HG03135 (cell line): ENCODE results near the gene PHF5A.

ENCODE experiments used
- ATAC-seq: cut with Tn5 transposase; IDR thresholded peaks from one replicate; pipeline ENCODE4 v1.9.1; 2021; ENCODE audit warnings: mild to moderate bottlenecking, moderate library complexity; ENCODE audit not compliant: unreplicated experiment

The PHF5A gene

DNA sequence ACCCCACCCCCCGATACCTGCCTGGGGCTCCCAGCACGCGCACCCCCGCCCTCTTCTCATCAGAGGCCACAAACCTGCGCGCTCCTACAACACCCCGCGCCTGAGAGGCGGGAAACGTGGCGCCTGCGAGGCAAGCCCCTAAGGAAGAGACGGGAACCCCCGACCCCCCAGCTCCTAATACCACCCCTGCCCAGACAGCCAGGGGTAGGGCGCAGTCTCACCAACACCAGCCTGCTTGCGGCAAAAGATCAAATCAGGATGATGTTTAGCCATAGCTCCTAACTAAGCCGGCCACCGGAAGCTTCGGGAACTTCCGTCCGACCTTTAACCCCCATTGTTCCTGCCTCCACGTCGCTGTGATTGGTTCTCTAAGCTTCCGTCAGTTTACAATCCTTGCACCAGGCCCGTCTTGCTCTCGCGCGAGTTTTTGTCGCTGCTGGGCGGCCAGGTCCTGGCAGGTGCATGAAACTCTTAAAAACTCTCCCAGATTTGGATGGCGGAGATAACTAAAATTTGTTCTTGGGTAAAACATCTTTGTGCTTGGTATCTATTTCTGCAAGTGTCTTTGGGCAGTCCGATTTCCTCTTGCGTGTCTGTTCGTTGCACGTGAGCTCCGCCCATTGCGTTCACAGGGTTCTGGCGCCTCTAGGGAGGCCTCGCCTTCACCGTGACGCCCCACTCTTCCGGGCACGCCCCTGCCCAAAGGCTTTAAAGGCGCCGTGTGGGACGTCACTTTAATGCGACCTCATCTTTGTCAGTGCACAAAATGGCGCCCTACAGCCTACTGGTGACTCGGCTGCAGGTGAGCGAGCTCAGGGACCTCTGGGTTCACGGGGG, at the start of gene PHF5A, which contains the start of gene ACO2:
Gene PHF5A, minus strand, starts transcription at position 312 of the 837 bp plus-strand sequence. Its CDS starts 39 bp downstream, at position 273.
Gene ACO2, plus strand, starts transcription at position 737 of the 837 bp plus-strand sequence. Its CDS starts 30 bp downstream, at position 767.
- ATAC-seq: peak; percentile 84

DNA sequence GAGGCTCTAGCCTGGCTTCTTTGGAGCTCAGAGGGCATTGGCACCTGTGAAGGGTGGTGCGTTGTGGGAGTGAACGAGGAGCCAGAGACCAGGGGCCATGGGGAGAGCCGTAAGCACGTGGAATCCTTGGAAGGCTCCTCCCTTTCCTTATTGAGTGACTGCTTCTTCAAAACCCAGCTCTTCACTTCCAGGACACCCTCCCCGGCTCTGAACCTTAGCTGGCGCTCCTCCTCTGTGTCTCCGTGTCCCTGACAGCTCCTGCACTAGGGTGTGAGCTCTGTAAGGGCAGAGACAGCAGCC, 49.5 kb upstream of the PHF5A start:
- no peak for ATAC-seq

GRCh38 chr22:41517172-41518047, 48.9 kb upstream of the PHF5A start:
- ATAC-seq: no peak

- ATAC-seq: no peak
These were observed 48.0 kb upstream of the PHF5A start for GRCh38 chr22:41516462-41516861.

GRCh38 chr22:41513391-41513790, 44.9 kb upstream of the PHF5A start:
- ATAC-seq: no peak

DNA sequence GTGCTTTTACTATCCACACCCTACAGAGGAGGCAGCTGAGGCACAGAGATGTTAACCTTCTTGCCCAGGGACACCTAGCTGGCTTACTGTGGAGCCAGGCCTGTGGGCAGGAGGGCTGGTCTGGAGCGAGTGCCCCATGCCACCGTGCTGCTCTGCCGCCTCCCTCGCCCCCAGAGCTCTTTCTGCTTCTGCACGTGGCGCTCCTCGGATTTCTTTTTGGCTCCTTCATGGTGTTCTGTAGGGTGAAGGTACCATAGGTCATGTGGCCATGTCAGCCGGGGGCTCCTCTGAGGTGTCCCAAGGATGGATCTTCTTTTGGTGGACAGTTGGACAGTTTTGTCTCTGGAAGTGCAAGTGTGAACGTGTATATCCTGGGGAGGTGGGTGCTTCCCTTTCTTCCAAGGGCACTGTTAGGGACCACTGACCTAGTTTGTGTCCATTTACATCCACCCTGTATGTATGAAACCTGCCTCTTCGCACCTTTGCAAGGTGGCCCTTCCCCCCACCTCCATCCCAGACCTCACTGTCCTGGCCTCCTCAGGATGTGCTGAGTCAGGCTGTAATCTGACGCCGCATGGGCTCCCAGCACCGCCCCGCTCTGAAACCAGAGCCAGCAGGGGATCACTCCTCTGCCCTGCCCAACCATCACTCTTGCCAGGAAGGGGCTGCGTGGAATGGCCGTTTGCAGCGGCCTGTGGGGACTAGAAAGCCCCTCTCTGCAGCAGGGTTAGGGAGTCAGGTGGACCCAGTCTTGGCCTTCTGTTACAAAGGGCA, 44.1 kb upstream of the PHF5A start:
- ATAC-seq: no peak

GRCh38 chr22:41511521-41511968, 43.1 kb upstream of the PHF5A start:
- ATAC-seq: no peak

DNA sequence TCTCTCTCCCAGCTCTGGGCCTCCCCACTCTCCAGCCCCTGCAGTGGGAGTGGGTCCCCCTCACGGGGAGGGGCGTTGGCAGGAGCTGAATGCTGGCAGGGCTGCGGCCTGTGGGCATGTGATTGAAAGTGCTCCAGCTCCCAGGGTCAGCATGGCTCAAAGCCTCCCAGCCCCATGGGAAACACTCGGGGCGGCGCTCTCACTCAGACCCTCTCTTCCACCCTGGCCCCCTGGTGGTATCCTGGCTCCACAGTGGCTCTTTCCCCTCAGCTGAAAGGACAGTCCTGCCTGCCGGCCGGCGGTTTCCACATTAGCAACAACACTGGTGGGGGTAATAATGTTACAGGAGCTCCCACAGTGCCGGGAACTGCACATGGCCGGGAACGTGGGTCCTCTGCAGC, 40.3 kb upstream of the PHF5A start:
- no peak for ATAC-seq

GRCh38 chr22:41507330-41508063, 39.0 kb upstream of the PHF5A start:
- no peak for ATAC-seq

DNA sequence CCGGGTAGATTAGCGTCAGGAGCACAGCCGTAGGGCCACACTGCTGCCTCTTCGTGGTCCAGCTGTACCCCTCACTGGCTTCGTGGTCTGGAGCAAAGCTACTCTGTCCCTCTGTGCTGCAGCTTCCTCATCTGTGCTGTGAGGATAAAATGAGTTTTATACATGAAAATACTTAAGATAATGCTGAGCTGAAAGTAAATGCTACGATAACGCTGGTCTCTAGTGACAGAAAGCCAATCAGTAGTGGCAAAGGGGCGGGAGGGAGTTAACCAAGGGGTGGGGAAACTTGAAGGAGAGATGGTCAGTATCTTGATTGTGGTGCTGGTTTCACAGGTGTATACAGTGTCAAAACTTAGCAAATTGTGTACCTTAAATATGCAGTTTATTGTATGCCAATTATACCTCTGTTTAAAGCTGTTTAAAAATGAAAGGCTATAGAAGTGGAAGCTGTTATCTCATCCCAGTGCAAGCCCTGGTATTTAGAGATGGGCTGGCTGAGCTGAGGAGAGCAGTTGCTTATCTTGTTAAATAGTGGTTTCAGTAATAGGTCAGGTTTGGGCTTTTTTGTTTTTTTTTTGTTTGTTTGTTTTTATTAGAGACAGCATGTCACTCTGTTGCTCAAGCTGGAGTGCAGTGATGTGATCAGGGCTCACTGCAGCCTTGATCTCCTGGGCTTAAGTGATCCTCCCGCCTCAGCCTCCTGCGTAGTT, 37.2 kb upstream of the PHF5A start:
- no peak for ATAC-seq

DNA sequence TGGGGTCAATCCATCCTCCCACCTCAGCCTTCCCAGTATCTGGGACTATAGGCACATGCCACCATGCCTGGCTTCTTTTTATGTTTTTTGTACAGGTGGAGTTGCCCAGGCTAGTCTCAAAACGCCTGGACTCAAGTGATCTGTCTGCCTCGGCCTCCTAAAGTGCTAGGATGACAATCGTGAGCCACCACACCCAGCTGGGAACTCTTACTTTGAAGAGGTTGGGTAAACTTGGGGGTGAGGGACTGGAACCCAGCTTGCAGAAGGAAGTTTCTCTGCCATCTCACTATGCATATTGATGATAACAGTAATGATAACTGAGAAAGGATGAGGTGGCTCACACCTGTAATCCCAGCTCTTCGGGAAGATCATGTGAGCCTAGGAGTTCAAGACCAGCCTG, 36.3 kb upstream of the PHF5A start:
- no peak for ATAC-seq

DNA sequence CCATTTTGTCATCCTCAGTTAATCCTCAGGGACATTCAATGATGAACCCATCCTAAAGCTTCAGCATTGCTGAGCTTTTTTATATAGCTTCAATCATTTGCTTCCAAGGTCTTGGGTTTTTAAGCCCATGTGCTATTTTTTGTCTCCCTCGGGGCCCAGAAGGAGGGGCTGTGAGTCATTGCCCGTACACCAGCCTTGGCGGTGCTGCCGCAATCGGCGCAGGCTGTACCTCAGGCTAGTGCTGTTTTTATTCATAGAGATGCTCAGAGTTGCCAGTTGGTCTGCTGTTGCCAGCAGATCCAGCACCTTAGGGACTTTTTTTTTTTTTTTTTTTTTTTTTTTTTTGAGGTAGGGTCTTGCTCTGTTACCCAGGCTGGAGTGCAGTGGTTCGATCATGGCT, 35.9 kb upstream of the PHF5A start:
- ATAC-seq: no peak

DNA sequence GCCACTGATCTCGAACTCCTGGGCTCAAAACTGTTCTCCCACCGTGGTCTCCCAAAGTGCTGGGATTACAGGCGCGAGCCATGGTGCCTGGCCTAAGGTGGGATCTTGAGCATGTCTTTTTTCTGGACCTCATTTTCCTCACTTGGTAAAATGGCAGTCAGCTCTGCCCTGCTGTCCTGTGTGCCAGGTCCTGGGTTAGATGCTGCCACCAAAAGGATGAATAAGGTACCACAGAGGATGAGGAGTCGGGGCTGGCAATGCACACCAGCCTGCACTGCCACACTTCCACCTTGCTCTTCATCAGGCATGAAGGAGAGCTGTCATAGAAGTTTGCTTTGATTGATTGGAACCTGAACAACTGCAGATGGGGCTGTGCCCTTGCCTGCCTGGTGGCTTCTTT, 32.7 kb upstream of the PHF5A start:
- ATAC-seq: no peak

DNA sequence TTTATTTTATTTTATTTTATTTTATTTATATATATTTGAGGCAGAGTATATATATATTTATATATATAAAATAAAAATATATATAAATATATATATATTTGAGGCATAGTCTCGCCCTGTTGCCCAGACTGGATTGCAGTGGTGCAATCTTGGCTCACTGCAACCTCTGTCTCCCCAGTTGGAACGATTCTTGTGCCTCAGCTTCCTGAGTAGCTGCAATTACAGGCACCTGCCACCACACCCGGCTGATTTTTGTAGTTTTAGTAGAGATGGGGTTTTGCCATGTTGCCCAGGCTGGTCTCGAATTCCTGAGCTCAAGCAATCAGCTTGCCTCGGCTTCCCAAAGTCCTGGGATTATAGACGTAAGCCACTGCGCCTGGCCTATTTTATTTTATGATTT, 31.8 kb upstream of the PHF5A start:
- no peak for ATAC-seq

DNA sequence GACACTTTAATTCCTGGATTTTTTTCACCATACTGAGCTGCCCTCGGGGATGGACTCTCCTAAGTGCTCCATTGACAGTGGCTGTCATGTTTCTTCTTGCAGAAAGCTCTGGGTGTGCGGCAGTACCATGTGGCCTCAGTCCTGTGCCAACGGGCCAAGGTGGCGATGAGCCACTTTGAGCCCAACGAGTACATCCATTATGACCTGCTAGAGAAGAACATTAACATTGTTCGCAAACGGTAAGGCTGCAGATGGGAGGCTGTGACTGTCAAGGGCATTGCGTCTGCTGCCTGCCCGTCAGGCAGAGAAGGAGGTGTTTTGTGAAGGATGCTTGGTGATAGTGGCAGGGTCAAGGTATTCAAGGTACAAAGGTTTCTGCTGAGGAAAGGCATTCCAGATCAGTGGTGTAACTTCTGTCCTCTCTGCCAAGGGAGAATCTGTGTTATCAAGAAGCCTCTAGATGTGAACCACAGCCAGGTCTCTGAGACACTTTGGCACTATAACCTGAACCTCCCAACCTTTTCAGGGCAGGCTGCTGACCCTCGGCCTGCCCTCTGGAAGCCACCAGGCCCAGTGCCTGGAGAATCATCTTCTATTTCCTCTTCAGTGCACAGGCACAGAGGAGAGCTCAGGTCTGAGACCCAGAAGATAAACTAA, 31.3 kb upstream of the PHF5A start:
- ATAC-seq: no peak

GRCh38 chr22:41498303-41498835, 29.9 kb upstream of the PHF5A start:
- no peak for ATAC-seq

- no peak for ATAC-seq
These were observed 23.0 kb upstream of the PHF5A start for GRCh38 chr22:41491374-41492100.

- ATAC-seq: no peak
These were observed 20.3 kb upstream of the PHF5A start for GRCh38 chr22:41488596-41489385.
